Activated T-cell treated with anti-CD3 and anti-CD28 coated beads for 4 hours (primary cell): ENCODE data around the gene NEK9.
A peak's percentile ranks its signal among the peaks of the same experiment; 100 is the strongest.
"Not testable (repeated sequence)": the region's sequence is repeated elsewhere in the genome, so short reads cannot be mapped to it uniquely, and the experiment has no call there.

Experiments
- DNase-seq: peaks from one replicate; pipeline ENCODE4 v3.0.0-alpha.2; 2020

NEK9 gene

DNA sequence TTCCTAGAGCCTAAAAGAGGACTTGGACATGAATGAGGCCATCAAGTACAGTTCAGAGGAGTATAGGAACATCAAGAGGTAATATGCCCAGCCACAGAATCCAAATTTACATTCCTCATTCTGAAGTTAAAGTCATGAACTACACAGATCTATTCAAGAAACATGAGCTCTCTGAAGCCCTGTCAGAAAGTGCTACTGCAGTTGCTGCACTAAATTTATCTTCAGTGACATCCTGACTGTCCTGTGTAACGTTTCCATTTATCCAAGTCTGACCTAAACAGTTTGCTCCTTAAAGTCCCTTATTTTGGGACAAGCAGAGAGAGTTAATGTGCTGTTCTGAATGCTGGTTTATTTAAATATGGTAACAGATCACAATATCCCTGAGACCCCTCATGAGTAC, 28.2 kb downstream of the NEK9 start:
- DNase-seq = no peak

DNA sequence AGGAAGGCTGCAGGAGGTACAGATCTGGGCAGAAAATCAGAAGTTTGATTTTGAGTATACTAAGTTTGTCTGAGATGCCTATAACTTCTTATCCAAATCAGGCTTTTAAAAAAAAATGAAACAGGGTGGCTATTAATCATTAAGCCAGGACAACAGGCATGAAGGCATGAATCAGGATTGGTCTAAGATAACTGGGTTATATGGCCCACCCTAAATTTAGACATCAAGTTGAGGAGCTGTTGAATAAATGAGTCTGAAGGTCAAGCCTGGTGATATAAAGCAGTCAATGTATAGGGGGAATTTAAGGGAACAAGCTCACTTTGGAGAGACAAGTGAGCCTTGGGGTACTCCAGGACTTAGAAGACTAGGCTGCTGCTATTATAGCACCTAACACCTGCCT, 28.6 kb downstream of the NEK9 start:
- no peak for DNase-seq

- DNase-seq = no peak
Observed at GRCh38 chr14:75096959-75097358, 29.9 kb downstream of the NEK9 start.

DNA sequence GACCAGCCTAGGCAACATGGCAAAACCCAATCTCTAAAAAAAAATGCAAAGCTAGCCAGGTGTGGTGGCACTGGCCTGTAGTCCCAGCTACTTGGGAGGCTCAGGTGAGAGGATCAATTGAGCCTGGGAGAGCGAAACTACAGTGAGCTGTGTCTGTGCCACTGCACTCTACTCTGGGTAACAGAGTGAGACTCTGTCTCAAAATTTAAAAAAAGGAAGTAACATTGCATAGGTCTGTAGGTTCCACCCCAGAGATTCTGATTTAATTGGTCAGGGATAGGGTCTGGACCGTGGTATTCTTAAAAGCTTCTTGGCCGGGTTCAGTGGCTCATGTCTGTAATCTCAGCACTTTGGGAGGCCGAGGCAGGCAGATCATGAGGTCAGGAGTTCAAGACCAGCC, 31.2 kb downstream of the NEK9 start:
- DNase-seq = no peak

GRCh38 chr14:75094896-75095295, 32.0 kb downstream of the NEK9 start:
- no peak for DNase-seq

GRCh38 chr14:75092698-75093097, 34.1 kb downstream of the NEK9 start:
- DNase-seq = no peak

DNA sequence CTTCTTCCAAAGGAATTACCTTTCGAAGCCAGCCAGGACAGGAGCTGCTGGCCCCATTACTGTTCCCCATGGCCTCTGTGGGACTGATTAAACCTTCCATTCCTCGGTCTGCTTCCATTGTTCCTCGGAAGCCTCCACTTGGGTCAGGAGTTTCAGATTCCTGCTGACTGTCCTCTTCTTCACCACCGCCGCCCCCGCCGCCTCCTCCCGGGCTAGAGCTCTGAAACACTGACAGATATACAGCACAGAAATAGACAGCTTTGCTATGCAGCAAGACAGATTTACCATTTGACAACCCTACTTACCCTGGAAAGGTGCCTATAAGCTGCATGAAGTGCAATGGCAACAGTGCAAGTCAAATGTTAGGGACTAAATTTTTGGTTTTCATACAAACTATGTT, 35.6 kb downstream of the NEK9 start:
- no peak for DNase-seq

GRCh38 chr14:75090353-75090752, 36.5 kb downstream of the NEK9 start:
- no peak for DNase-seq

DNA sequence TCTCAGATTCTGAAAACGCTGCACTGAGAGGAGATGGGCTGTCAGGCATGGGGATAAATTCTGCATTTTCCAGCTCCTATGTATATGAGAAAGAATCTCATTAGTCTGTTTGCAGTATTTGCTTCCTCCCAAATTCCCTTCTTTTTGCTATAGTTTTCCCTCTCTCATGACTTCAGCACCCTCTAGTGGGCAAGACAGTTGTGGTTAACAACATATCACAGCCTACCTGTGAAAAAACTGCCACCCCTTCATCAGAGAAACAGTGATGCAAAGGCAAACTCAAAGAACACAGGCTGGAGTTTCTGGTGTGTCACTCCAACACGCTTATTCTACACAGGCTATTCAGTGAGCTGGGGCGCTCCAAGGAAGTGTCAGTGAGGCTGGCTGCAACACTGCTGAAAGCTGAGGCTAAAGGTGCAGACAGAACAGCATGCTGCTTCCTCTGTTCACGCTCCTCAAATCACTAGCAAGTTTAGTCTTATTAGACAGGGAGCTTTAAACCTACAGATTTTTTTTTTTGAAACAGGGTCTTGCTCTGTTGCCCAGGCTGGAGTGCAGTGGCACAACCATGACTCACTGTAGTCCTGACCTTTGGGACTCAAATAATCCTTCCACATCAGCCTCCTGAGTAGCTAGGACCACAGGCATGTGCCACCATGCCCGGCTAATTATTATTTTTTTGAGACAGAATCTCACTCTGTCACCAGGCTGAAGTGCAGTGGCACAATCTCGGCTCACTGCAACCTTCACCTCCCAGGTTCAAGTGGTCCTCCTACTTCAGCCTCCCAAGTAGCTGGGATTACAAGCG, 38.1 kb downstream of the NEK9 start:
- peak; percentile 42 for DNase-seq

GRCh38 chr14:75088153-75088552, 38.7 kb downstream of the NEK9 start:
- DNase-seq = no peak

GRCh38 chr14:75084513-75084912, 42.3 kb downstream of the NEK9 start:
- DNase-seq = no peak

DNA sequence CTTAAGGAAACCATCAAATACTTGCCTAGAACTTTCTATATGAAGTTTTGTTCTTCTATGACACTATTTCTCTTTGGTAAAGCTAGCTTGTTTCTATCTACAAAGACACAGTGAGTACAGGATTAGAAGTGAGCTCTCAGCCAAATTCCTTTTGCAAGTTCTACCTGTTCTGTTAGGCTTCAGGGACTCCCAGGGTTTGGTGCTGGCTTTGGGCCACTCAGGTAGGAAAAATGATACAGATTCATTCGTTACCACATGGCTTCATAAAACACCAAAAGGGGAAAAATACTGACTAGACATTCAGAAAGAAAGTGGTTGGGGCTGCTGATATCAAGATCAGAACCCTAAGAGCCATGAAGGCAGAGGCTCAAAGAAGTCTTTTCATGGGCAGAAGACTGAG, 43.6 kb downstream of the NEK9 start:
- DNase-seq = no peak

- DNase-seq = no peak
Observed at GRCh38 chr14:75081660-75082229, 45.1 kb downstream of the NEK9 start.

GRCh38 chr14:75079521-75079920, 47.3 kb downstream of the NEK9 start:
- DNase-seq = no peak

DNA sequence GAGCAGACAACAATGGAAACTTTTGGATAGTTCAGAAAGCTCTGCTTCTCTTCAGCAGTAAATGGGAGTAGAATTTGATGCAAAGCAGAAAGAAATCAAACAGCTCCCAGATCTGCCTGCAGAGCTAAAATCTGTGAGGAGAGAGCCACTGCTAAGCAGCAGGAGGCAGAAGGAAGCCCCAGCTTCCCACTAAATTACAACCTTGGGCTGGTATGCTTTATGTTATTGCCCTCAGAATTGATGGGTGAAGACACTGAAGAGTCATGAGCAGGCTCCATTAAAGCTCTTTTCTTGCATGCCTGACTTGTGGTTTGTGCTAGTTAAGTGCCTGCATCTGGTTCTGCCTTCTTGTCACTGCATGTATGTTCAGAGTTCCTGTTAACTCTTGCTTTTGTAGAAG, 49.1 kb downstream of the NEK9 start:
- DNase-seq = no peak

- no peak for DNase-seq
Observed at GRCh38 chr14:75070383-75070782, 56.5 kb downstream of the NEK9 start.

- DNase-seq = no peak
Observed at GRCh38 chr14:75069811-75070145, 57.1 kb downstream of the NEK9 start.

GRCh38 chr14:75069121-75069810, 57.6 kb downstream of the NEK9 start, which contains the start of gene ZC2HC1C:
Gene ZC2HC1C, plus strand, starts transcription at chr14:75069641. Its CDS starts 933 bp downstream, at chr14:75070574.
- DNase-seq = peak; percentile 31

GRCh38 chr14:75068294-75069120, 58.3 kb downstream of the NEK9 start:
- no peak for DNase-seq

GRCh38 chr14:75067765-75068164, 59.1 kb downstream of the NEK9 start:
- not testable (repeated sequence) for DNase-seq

DNA sequence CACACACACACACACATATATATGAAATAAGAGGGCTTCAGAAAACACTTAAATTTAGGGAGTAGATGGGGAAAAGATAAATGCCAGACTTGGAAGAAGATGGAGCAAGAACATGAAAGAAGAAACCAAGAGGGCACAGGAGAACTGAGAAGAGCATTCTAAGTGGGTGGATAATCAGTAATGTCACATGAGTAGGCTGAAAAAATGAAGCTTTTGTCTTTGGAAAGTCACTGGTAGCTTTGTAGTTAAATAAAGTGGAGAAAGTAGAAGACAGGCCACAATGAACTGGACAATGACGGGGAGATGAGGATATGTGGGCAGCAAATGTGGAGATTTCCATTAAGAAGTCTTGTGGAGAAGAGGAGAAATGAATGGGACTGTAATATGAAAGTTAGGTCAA, 59.6 kb downstream of the NEK9 start:
- DNase-seq = no peak

GRCh38 chr14:75066691-75067090, 60.2 kb downstream of the NEK9 start:
- DNase-seq = no peak

- DNase-seq = no peak
Observed at GRCh38 chr14:75064205-75064567, 62.7 kb downstream of the NEK9 start.
